MCF 10A (cell line): ENCODE results near the gene GTSF1L. TPM values are rescaled to one million over a fixed set of nuclear protein-coding genes. Genes with fewer than 3 reads are reported as not detected.

ENCODE experiments used
- BruUV-seq: library from RNA; stranded (reverse); fragments of 400-500 nt; replicated peaks from 2 replicates; lab custom pipeline; 2021; lab: Mats Ljungman, UMichigan
- CTCF ChIA-PET: fragments of 300-600 bp; sonication (Branson Sonifier 250); formaldehyde crosslinking; extraction: SDS; loops from one replicate; lab custom pipeline; 2021; ENCODE audit warnings: antibody characterized with exemption, inconsistent platforms; lab: Yijun Ruan, JAX
- POLR2A ChIA-PET: fragments of 300-600, 350-650 bp; sonication (Branson Sonifier 250); formaldehyde crosslinking; extraction: SDS; loops from one replicate; lab custom pipeline; 2020; ENCODE audit warnings: antibody characterized with exemption, inconsistent platforms; lab: Yijun Ruan, JAX
- DNase-seq: peaks from one replicate; pipeline ENCODE4 v3.0.0-alpha.2; 2018; ENCODE audit not compliant: unreplicated experiment
- H3K27ac Mint-ChIP-seq: one replicate; pipeline ENCODE4 v1.8.0; 2022; ENCODE audit warnings: mild to moderate bottlenecking, low read depth, mixed read lengths; ENCODE audit not compliant: unreplicated experiment
- H3K27me3 Mint-ChIP-seq: one replicate; pipeline ENCODE4 v1.8.0; 2022; ENCODE audit warnings: mixed read lengths; ENCODE audit not compliant: insufficient read depth, unreplicated experiment
- H3K36me3 Mint-ChIP-seq: one replicate; pipeline ENCODE4 v1.8.0; 2022; ENCODE audit warnings: mild to moderate bottlenecking, moderate library complexity, mixed read lengths; ENCODE audit not compliant: insufficient read depth, unreplicated experiment
- H3K4me1 Mint-ChIP-seq: one replicate; pipeline ENCODE4 v1.8.0; 2022; ENCODE audit warnings: mixed read lengths; ENCODE audit not compliant: insufficient read depth, unreplicated experiment
- H3K4me3 Mint-ChIP-seq: one replicate; pipeline ENCODE4 v1.8.0; 2022; ENCODE audit warnings: mild to moderate bottlenecking, moderate library complexity, mixed read lengths; ENCODE audit not compliant: unreplicated experiment
- H3K9me3 Mint-ChIP-seq: one replicate; pipeline ENCODE4 v1.8.0; 2022; ENCODE audit warnings: mixed read lengths; ENCODE audit not compliant: unreplicated experiment
- intact Hi-C: fragments of 100-400 bp; cut with micrococcal nuclease; formaldehyde crosslinking; loops from 2 replicates; pipeline ENCODE4 v1.14.1; 2022
- total RNA-seq: library from RNA; stranded (reverse); gene quantifications from 2 replicates; pipeline ENCODE4 v1.2.3, GENCODE V29; 2022
- TF ChIP-seq, protein P1 (sequence below): fragments of 200-600 bp; IDR thresholded peaks from one replicate; pipeline ENCODE4 v1.8.0; 2022; ENCODE audit warnings: antibody characterized with exemption, mild to moderate bottlenecking; ENCODE audit not compliant: unreplicated experiment

GTSF1L gene
- total RNA-seq, 1 experiment from 2014 or later = not detected

DNA sequence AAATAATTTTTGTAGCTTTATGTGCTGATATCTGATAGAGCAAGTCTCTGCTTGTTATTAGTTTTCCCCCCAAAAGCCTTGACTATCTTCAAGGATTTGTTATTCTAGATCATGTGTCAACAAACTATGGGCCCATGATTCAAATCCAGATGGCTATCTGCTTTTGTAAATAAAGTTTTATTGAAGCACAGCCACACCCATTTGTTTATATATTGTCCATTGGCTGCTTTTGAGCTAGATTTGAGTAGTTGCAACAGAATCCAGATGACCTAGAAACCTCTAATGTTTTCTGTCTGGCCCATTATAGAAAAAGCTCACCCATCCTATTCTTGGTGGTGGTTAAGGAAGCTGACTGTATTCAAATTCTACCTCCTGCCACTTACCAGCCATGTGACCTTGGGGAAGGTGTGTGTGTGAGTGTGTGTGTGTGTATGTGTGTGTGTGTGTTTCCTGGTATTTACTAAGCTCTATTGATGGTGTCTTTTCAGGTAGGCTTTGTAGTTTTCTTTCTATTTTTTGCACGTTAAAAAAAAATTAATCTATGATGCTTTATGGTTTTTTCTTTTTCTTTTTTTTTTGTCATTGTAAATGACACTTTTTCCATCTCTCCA lies 1.3 kb upstream of the GTSF1L start:
- POLR2A ChIA-PET = interaction anchor here (0.6 to 1.6 kb wide), 6 partner anchors 12 to 846 kb away, joined by 3 to 4 read pairs (median 3); no protein-coding TSS in a partner anchor

DNA sequence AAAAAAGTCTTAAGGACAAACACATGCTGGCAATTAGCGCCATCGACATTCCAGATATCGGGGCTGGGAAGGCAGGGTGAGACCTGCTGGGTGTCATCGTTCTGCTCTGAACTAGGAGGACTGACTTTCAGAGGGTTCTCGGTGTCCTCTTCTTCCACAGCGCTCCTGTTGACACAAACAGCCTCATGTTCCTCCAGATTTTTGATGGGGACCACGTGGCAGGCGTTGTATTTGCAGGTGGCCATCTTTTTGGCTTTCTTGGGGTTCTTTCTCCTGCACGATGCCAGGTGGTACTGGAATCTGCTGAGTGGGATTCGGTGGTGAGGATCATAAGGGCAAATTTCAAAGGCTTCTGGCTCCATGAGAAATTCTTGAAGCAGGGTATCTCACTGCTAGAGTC lies 469 bp downstream of the GTSF1L start:
- H3K4me1 Mint-ChIP-seq = no peaks in the 10 kb centered on the region
- POLR2A ChIA-PET = interaction anchor here (0.6 kb wide), 1 partner anchor 209 kb away, joined by 3 read pairs; no protein-coding TSS in a partner anchor
- H3K36me3 Mint-ChIP-seq = no peaks in the 10 kb centered on the region
- CTCF ChIA-PET = interaction anchor here (1.2 to 3.8 kb wide), 2 partner anchors 24 to 87 kb away, joined by 3 to 26 read pairs; no protein-coding TSS in a partner anchor
- no peaks in the 10 kb centered on the region for H3K27me3 Mint-ChIP-seq
- no peak overlapping the region for H3K27ac Mint-ChIP-seq
- TF ChIP-seq, protein P1, sequence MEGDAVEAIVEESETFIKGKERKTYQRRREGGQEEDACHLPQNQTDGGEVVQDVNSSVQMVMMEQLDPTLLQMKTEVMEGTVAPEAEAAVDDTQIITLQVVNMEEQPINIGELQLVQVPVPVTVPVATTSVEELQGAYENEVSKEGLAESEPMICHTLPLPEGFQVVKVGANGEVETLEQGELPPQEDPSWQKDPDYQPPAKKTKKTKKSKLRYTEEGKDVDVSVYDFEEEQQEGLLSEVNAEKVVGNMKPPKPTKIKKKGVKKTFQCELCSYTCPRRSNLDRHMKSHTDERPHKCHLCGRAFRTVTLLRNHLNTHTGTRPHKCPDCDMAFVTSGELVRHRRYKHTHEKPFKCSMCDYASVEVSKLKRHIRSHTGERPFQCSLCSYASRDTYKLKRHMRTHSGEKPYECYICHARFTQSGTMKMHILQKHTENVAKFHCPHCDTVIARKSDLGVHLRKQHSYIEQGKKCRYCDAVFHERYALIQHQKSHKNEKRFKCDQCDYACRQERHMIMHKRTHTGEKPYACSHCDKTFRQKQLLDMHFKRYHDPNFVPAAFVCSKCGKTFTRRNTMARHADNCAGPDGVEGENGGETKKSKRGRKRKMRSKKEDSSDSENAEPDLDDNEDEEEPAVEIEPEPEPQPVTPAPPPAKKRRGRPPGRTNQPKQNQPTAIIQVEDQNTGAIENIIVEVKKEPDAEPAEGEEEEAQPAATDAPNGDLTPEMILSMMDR = no peak
- H3K9me3 Mint-ChIP-seq = no peaks in the 10 kb centered on the region
- BruUV-seq = no TSS peak
- no peak overlapping the region for H3K4me3 Mint-ChIP-seq
- intact Hi-C loops = no loop called here
- no peak for DNase-seq

More for the DNA sequence above, 1.3 kb upstream of the GTSF1L start:
- intact Hi-C loops = no loop called here
- H3K9me3 Mint-ChIP-seq = no peaks in the 10 kb centered on the region
- CTCF ChIA-PET = interaction anchor here (0.6 to 3.8 kb wide), 6 partner anchors 16 to 352 kb away, joined by 3 to 26 read pairs (median 4); no protein-coding TSS in a partner anchor
- no TSS peak for BruUV-seq
- no peaks in the 10 kb centered on the region for H3K4me1 Mint-ChIP-seq
- H3K27me3 Mint-ChIP-seq = peaks cover 13% of the 10 kb centered on the region
- H3K36me3 Mint-ChIP-seq = no peaks in the 10 kb centered on the region
- H3K27ac Mint-ChIP-seq = no peak overlapping the region
- no peak for DNase-seq
- TF ChIP-seq, protein P1 = no peak
- H3K4me3 Mint-ChIP-seq = no peak overlapping the region

- DNase-seq = no peak
- H3K27me3 Mint-ChIP-seq = no peaks in the 10 kb centered on the region
- no TSS peak for BruUV-seq
- no peaks in the 10 kb centered on the region for H3K9me3 Mint-ChIP-seq
- TF ChIP-seq, protein P1 = no peak
- H3K27ac Mint-ChIP-seq = no peak overlapping the region
- no peaks in the 10 kb centered on the region for H3K36me3 Mint-ChIP-seq
- intact Hi-C loops = no loop called here
- H3K4me3 Mint-ChIP-seq = no peak overlapping the region
- POLR2A ChIA-PET = interaction anchor here (0.7 kb wide), 1 partner anchor 10 kb away, joined by 3 read pairs; no protein-coding TSS in a partner anchor
- CTCF ChIA-PET = interaction anchor here (0.6 kb wide), 1 partner anchor 164 kb away, joined by 3 read pairs; no protein-coding TSS in a partner anchor
- H3K4me1 Mint-ChIP-seq = no peaks in the 10 kb centered on the region
These were observed 1.1 kb downstream of the GTSF1L start for GRCh38 chr20:43725666-43726065.

DNA sequence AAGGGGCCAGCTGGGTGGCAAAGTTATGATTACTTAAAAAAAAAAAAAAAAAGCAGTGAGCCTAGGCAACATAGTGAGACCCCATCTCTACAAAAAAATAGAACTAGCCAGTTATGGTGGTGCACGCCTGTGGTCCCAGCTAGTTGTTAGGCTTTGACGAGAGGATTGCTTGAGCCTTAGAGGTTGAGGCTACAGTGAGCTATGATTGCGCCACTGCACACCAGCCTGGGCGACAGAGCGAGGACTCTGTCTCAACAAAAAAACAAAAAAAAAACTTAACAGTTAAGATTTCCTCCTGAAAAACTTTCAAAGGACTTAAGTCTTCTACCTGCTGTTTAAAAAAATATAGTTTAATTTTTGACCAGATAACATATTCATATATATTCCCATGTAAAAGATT lies 2.4 kb downstream of the GTSF1L start:
- H3K27me3 Mint-ChIP-seq = no peaks in the 10 kb centered on the region
- TF ChIP-seq, protein P1 = no peak
- CTCF ChIA-PET = interaction anchor here (0.6 to 1.4 kb wide), 4 partner anchors 25 to 356 kb away, joined by 3 to 5 read pairs (median 4); no protein-coding TSS in a partner anchor
- H3K36me3 Mint-ChIP-seq = no peaks in the 10 kb centered on the region
- no peaks in the 10 kb centered on the region for H3K9me3 Mint-ChIP-seq
- BruUV-seq = no TSS peak
- no peak overlapping the region for H3K4me3 Mint-ChIP-seq
- no peak for DNase-seq
- no peak overlapping the region for H3K27ac Mint-ChIP-seq
- intact Hi-C loops = no loop called here
- no peaks in the 10 kb centered on the region for H3K4me1 Mint-ChIP-seq
- POLR2A ChIA-PET = interaction anchor here (0.7 kb wide), 1 partner anchor 31 kb away, joined by 3 read pairs; no protein-coding TSS in a partner anchor
